G401 (cell line): ENCODE results near the gene MED27. TPM values are rescaled to one million over a fixed set of nuclear protein-coding genes. Genes with fewer than 3 reads are reported as not detected.

Experiments used
- DNase-seq: peaks from one replicate; pipeline ENCODE4 v3.0.0-alpha.2; 2015; ENCODE audit warnings: low spot score
- in situ Hi-C: cut with HindIII; loops from 2 replicates; pipeline ENCODE4 v1.10.0; 2016; ENCODE audit warnings: low sequenced_read_pairs, mixed read lengths
- total RNA-seq: library from RNA; depleted of rRNA; stranded (reverse); fragments of >200 nt; shearing (Covaris generic); gene quantifications from 2 replicates; pipeline ENCODE4 v1.2.3, GENCODE V29; 2014

Gene MED27
- total RNA-seq, 1 experiment from 2014 or later = 46.7 TPM

DNA sequence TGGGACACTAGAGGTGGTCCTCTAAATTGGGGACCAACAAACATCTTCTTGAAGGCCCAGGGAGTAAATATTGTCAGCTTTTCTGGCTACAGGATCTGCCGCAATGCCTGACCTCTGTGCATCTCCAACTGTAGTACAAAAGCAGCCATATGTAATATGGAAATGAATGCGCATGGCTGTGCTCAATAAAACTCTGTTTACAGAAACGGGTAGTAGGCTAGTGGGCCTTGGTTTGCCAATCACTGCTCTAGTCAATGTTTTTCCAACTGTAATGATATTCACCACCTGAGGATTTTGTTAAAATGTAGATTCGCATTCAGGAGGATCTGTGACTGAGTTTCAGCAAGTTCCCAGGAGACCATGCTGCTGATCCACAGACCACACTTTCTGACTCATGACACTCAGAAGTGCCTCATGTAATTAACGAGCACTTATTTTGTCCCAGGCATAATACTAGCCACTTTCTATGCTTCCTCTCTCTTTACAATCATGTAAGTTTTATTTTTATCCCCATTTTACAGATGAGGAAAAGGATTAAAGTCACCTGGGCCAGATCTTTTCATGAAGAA is 96.9 kb downstream of the MED27 start:
- no peak for DNase-seq
- in situ Hi-C loops = no loop called here

DNA sequence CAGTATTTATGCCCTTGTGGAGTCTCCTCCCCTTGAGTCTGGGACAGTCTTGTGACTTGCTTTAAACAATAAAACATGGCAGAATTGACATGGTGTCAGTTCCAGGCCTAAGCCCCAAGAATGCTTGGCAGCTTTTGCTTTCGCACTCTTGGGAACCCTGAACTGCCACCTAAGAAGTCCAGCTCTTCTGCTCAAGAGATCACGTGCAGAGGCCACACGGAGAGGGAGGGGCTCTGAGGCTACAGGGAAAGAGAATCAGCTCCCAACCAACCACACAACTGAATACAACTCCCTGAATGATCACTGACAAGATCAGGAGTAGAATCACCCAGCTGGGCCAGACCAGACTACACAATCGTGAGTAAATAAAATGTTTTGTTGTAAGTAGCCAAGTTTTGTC is 97.6 kb downstream of the MED27 start:
- in situ Hi-C loops = no loop called here
- DNase-seq = no peak

DNA sequence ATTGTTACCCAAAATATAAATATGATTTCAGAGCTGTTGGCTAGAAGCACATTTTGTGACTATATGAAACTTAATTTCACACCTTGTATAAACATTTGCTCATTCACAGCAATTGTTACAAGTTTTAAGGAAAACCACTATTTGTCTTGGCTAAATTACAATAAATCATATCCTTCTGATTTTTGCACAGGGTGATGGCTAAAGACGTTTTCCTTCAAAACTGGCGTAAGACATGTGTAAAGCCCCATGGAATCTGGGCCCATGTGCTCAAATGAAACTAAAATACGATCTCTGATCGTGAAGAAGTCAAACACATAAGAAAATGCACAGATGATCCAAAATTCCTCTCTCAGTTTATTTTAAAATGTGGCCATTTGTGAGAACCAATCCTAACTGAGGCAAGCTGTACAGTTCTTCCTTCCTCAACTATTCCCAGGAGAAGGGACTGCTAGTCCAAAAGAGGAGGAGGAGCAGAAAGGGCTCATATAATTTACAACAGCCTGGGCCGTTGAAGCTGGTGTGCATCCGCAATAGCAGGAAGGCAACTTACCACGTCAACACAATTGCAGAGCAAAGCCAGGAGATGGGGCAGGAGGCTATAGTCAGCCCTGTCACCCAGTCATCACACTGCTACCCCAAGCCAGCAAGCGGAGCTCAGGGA is 98.4 kb downstream of the MED27 start:
- no peak for DNase-seq
- in situ Hi-C loops = no loop called here

DNA sequence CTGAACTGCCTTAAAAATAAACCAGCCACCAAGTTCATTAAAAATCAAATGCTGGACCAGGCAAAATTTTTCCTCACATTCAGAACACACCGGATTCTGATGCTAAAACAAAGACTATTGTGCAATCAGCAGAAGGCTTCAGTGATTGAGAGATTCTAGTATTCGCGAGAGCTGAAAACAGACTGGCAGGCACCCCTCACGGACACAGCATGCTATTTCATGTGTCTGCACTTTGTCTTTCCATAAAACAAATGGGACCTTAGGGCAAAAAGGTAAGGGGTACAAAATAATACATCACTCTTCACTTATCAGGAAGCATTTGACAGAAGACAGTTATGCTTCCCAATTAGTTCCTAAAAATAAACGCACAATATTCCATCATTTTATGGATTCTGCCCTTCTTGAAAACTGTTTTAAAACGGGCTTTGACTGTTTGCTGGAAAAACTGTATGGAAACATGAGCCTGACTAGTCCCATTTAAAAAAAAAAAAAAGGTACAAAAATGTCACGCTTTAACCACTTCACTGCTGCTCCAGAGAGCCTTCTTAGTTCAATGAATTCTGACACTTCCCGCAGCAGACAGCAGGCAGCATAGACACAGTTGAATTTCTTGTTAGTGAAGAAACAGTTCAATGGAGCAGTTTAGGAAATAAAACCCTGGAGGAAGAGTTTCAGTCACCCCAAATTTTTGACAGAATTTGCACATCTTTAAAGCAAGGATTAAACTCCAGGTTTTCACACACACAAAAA is 99.2 kb downstream of the MED27 start:
- in situ Hi-C loops = no loop called here

DNA sequence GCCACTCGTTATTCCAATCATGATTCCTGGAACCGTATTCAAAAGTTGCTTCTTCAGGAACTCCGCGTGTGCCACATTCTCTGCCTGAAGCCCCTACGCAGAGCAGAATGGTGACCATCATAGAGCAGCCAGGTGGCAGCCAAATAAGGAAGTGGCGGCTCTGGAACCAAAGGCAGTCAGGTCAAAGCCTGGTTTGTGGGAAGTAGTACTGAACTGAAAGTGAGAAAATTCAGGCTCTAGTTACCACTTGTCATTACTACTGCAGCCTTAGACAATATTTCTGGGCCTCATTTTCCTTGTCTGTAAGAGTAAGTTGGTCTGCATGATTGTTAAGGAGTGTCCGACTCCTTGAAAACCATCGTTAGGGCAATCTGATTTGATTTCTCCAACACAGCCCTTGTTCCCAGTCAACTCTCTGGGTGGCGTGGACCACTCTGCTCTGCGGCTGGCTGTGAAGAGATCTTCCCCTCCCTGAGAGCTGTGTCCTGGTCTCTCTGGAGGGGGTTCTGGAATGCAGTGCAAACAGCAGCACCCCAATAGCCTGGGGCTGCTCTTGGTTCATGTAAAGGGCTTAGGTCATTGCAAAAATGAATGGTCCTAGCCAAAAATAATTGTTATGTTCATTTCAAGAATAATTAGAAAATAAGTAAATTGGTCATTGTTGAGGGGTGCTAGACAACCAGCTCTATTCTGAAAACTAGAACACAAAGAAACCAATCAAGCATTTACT is 102.4 kb downstream of the MED27 start:
- no peak for DNase-seq
- in situ Hi-C loops = no loop called here

More for the DNA sequence above, 99.2 kb downstream of the MED27 start:
- DNase-seq = no peak

DNA sequence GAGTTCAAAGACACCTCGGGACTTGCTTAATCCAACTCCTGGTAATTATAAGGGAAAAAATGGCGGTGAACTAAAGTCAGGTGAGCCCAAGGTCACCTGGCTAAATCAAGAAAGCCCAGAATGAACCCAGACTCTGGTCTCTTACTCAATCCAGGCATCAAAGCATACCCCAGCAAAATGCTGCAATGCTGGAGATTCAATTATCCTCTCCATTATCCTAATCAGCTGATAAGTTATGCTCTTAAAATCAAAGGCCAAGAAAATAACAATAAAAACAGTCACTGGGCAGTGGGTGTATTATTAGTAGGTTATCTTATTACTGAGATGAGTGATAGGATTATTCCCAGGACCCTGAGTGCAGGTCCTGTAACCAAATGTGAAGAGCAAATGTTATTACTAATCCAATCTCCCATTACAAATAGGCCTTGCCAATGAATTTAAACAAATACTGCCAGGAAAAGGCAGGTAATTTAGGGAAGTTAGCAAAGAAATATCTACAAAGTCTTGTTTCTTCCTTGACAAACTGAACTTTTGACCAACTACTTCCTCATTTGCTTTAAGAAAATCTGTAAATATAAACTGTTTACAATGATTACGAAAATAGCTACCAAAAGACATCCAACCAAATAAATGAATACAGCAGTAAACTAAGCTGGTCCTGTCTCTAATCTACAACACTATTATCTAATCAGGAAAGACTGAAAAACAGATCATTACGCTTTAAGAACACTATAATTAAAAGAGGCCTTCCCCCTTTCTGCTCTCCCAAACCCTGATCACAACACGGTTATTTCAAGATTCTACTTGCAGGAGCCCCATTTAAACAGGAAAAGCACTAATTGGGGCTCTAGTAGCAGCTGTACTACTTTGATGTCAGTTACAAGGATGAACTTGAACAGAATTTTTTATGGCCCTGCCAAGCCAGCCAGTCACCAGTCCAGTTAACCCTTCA is 103.2 kb downstream of the MED27 start:
- in situ Hi-C loops = no loop called here
- no peak for DNase-seq

DNA sequence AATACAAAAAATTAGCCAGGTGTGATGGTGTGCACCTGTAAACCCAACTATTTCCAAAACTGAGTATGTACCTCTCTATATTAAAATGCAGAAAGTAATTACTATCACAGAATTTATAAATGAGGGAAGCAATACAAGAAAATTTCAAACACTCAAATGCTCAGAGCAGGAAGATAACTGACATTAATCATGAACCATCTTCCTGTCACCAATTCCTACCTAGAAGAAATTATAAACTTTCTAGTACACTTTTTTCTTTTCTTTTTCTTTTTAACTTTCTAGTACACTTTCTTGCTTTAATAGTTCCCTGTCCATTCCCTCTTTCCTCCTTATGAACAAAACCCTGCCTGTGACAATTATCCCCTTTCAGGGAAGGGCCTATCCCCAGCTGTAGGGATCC is 106.8 kb downstream of the MED27 start:
- DNase-seq = no peak
- in situ Hi-C loops = no loop called here

DNA sequence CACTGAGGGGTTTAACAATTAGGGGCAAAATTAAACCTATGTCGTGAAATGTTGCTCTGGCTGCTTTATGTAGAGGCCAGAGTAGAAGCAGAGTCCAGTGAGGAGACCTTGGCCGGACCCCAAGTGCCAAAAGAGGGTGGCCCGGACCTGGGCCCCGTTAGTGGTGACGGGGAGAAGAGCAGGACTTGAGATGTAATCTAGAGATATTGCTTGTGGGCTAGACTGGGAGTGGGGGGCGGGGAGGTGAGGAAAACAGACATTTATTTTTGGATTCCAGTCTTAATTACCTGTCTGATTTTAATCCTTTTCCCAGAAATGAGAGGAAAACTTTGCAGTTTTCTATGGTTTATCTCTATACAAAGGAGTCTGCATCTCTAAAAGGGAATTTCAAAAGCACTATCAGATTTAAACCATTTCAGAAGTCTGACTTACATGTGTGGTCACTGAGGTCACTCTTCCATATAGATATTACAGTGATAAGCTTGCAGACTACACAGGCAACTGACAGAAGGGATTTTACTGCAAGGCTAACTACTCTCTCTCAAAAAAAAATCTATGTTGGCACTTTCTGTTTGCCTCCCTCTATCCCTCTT is 108.1 kb downstream of the MED27 start:
- in situ Hi-C loops = no loop called here
- DNase-seq = no peak

DNA sequence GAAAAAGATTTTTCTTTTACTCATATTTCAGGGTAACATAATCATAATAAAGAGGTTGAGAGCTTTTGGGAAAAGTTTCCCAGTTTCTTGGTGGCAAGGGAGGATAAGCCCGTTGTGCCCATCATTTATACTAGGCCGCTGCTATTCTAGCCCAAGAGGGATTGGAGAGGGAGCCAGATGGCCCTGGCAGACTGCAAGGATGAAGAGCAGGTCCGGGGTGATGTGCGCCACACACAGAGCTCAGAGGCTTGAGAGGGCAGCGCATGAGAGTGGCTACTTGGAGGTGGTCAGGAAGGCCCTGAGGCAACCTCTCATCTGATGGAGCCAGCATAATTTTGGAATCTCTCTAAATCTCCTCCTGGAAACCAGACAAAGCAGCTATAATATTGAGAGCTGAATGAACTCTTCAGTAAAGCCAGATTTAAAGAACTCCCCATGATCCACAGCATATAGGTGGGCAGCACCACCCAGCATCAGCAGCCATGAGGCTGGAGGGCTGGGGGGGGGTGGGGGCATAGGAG is 110.1 kb downstream of the MED27 start:
- in situ Hi-C loops = no loop called here
- peak; percentile 85 for DNase-seq

DNA sequence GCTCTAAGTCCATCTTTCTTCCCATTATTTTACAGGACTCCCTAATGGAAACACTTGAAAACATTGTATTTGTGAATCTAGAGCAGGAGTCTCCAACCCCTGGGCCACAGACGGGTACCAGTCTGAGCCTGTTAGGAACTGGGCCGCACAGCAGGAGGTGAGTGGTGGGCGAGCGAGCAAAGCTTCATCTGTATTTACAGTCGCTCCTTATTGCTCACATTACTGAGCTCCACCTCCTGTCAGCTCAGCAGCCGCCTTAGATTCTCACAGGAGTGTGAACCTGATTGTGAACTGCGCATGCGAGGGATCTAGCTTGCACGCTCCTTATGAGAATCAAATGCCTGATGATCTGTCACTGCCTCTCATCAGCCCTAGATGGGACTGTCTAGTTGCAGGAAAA is 111.0 kb downstream of the MED27 start:
- in situ Hi-C loops = no loop called here
- DNase-seq = no peak

DNA sequence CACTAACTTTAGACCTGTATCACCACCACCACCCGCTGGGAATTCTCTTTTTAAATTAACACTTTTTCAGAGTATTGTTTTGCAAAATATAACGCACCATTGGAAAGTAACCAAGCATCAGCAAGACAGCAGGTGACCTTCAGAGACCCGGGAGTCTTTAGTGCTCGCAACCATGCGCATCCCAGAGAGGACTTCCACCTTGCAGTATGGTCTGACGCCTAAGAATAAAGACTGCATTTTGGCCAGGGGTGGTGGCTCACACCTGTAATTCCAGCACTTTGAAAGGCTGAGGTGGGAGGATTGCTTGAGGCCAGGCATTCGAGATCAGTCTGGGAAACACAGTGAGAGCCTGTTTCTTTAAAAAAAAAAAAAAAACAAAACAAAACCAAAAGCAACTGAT is 113.8 kb downstream of the MED27 start:
- no peak for DNase-seq
- in situ Hi-C loops = no loop called here

DNA sequence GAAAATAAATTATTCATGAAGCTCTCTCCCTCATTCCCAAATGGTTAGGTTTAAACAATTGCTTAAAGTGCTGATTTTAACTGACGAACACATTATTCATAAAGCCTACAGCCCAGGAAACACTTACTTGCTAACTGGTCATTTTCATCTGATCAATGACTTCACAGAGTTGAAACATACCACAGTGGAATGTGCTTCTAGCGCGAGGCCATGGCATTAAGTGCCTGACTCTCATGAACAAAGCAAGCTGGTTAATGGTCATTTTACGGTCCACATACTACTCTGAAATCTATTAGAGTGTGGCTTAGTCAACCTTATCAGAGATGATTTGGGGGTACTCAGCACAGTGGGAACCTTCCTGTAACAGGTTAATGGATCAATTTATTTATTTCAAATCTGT is 114.6 kb downstream of the MED27 start:
- in situ Hi-C loops = no loop called here
- DNase-seq = no peak

DNA sequence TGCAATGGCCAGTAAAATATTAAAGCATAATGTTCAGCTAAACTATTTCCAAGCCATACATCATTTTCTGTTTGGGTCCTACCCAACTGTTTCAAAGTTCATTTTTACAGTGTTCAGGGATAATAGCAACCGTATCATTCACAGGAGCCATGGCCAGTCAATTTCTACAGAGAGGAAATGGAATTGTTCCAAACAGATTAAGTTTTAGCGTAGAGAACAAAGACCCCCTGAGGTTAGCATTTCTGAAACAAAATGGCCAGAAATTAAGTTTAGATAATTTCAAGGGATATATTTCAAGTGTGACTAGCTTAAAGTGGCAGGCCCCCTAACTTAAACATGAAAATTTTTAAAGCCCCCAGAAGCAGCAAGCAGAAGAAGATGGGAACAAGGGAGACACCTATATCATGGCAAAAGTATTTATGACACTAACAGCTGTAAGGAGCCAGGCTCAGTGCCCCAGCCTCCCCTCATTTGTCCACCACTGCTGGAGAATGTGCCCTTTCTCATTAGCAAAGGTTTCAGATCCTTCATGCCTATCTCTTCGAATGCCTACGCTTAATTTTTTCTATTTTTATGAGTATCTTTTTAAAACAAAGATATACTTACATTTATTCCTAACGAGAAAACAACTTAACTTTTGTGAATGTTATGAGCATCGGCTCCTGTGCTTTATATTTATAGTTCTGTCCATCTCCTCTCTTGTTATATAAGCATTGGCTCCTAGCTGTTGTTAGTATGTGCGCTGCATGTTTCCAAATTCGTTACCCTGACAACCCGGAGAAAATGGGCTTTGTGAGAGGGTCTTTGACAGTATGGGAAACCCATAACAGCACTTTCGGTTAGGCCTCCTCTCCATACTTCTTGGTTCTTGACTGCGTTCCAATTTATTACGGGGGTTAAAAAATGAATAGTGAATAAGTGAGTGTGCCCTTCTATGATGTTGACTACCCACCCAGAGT is 116.3 kb downstream of the MED27 start:
- no peak for DNase-seq
- in situ Hi-C loops = no loop called here

DNA sequence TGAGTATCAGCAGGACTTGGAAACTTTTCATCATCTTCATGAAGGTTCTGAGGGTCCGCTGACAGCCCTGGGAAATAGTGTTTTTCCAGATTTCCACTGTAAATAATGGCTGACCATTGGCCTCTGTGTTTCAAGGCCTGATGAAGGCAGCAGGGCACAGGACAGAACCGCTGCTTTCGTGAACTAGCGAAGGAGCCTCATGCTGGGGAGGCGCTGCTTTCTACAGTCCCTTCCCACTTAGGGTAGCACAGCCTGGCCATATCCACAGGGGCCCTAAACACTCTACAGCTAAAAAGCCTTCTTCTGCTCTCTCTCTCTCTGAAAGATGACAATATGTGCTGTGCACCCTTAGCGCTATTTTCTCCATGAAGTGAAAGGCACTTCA is 118.2 kb downstream of the MED27 start:
- DNase-seq = no peak
- in situ Hi-C loops = no loop called here

DNA sequence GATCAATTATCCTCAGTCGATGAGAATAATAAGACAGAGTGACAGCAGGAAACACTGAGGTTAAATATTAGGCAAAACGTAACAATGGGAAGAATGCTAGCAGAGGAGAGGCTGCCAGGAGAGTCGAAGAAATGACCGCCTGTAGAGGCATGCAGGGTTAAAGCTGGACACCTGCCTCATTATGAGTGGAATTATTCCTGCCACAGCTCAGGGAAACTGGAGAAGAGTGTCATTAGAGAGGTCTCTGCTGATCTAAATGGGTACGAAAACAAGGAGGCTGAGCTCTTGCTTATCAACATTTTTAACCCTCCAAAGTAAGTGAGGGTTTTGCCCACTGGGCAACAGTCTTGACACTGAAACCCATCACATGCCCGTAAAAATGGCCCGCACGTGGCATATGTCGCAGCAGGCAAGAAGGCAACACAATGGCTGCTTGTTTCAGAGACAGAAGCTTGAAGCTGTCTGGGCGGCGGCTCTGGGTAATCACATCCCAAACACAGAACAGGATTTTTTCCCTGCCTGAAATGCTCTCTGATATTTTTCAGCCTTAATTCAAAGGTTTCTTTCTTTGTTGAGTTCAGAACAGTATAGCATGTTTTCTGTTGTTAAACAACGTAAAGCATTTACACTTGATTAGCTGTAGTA is 118.7 kb downstream of the MED27 start:
- in situ Hi-C loops = no loop called here
- DNase-seq = peak; percentile 38

DNA sequence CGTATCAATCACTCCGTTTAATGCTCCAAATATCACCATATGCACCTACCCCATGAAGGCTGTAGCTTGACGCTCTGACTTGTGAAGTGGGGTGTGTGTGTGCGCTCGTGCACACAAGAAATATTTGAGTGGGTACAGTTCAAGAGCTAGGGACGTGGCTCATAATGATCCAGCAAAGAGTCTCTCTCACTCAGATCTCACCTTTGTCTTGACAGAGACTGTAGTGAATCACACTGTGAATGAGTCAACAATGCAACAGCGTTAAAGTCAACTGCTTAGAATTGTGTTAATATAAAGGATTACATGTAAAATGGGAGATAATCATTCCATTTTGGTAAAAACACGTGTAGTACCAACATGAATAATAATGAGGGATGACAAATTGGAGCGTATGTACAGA is 119.4 kb downstream of the MED27 start:
- in situ Hi-C loops = no loop called here
- DNase-seq = no peak

DNA sequence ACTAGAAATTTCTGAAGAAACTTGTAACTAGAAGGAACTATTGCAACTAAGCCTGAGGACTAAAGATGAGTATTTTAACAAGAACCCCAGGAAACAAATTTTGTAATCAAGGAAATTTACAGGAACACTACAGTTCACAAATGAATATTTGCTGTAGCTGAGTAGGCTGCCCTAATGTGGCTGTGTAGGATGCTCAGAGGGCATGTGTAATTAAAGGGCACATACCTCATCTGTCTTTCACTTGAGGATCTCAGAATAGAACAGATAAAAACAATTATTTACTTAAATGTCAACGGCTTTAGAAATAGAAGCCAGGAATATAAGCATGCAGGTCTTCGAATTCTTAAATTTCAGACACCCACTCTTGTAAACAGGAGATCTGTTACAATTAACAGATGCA is 119.8 kb downstream of the MED27 start:
- in situ Hi-C loops = no loop called here
- DNase-seq = no peak
